ENCODE measurements around the gene GAREM1.

GAREM1 gene

DNA sequence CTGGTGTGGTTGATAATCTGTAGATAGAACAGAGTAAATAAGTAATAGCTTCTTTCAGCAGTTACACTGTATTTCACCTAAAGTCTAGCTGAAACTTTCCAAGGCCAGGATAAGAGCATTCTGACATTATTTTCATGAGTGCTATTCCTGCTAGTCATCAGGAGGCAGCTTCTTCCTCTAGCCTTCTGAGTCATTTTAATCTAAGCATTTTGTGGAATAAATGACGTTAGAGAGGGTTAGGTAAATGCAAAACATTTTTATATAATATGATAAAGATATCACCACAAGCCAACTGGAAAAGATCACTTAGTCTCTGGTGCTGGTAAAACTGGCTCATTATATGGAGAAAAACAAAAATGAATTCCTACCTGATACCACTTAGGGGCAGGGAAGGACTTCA is 142.3 kb downstream of the GAREM1 start:
- no peak overlapping the region for H3K4me3 ChIP-seq (ENCODE audit: low read depth, low read length)
- TF ChIP-seq, protein P1, sequence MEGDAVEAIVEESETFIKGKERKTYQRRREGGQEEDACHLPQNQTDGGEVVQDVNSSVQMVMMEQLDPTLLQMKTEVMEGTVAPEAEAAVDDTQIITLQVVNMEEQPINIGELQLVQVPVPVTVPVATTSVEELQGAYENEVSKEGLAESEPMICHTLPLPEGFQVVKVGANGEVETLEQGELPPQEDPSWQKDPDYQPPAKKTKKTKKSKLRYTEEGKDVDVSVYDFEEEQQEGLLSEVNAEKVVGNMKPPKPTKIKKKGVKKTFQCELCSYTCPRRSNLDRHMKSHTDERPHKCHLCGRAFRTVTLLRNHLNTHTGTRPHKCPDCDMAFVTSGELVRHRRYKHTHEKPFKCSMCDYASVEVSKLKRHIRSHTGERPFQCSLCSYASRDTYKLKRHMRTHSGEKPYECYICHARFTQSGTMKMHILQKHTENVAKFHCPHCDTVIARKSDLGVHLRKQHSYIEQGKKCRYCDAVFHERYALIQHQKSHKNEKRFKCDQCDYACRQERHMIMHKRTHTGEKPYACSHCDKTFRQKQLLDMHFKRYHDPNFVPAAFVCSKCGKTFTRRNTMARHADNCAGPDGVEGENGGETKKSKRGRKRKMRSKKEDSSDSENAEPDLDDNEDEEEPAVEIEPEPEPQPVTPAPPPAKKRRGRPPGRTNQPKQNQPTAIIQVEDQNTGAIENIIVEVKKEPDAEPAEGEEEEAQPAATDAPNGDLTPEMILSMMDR (IDR thresholded peaks at IDR 0.05; ENCODE audit: low read depth, low read length, missing control alignments) = no peak
- DNase-seq (ENCODE audit: low read depth) = no peak

DNA sequence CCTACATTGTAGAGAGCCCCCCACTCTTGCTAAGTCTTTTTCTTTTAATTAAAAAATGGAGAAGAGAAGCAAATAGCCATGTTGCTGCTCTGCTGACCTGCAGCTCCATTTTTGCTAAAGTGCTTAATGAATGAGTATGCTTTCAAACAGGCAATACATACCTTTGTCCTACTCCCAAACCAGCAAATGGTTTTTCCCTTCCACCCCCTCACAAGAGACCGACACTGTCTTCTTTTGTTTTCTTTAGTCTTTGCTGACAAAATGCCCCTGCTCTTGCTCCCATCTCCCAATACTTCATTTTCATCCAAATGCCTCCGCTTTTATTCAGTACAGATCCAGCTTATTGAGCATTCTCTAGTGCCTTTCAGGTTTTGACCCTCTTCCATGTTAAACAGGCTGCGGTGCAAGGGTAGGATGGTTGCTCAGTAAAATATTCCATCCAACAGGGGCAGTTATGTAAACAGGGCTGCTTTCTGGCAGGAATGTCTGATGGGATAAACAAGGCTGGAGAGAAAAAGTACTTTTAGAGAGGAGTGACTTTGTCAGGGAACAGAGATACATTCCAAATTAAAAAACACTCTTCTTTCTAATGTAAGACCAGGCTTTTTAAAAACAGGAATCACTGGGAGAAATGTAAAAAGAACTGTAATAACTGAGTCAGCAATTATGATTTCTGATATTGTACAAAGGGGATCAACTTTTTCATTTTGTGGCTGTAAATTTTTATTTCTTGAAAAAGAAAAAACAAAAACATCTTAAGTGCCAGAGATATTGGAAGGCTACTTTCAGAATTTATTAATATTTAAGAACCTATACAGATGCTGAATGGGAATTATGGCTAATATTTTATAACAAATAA is 144.0 kb downstream of the GAREM1 start:
- no peak overlapping the region for H3K4me3 ChIP-seq (ENCODE audit: low read depth, low read length)
- TF ChIP-seq, protein P1 (IDR thresholded peaks at IDR 0.05; ENCODE audit: low read depth, low read length, missing control alignments) = no peak
- no peak for DNase-seq (ENCODE audit: low read depth)

DNA sequence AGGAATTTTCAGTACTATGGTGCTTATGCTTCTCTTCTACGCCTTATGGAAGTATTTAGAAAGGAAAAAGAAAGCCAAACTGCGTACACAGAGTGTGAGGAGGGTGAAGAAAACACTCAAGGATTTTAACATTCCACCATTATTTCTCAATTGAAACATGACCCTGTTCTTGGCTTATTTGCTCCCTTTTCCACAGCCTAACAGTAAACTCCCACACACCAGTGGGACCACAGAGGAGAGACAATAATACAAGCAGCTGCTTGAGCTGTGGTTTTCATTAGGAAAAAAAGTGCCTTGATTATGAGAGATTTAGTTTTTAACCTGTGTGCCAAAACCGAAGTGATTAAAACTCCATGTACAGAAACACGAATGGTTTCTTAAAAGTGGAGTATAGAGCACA is 146.5 kb downstream of the GAREM1 start:
- no peak overlapping the region for H3K4me3 ChIP-seq (ENCODE audit: low read depth, low read length)
- no peak for DNase-seq (ENCODE audit: low read depth)
- TF ChIP-seq, protein P1 (IDR thresholded peaks at IDR 0.05; ENCODE audit: low read depth, low read length, missing control alignments) = no peak

DNA sequence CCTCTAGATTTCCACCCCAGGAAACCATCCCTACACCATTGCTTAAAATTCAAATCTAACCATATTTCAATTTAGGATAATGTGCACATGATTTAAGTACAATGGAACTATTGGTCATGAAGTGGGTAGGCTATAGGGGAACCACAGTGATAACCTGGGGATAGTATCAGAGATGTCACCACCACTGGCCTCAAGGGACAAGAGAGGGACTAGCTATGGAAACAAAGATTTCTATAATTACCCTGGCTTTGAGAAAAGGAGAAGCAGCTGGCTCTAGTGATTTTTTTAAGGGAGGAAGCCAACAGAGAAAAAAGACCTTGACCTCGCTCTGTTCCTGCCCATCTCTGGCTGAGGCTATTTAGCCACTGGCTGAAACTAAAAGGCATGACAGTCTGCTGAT is 148.9 kb downstream of the GAREM1 start:
- TF ChIP-seq, protein P1 (IDR thresholded peaks at IDR 0.05; ENCODE audit: low read depth, low read length, missing control alignments) = no peak
- no peak for DNase-seq (ENCODE audit: low read depth)
- no peak overlapping the region for H3K4me3 ChIP-seq (ENCODE audit: low read depth, low read length)

DNA sequence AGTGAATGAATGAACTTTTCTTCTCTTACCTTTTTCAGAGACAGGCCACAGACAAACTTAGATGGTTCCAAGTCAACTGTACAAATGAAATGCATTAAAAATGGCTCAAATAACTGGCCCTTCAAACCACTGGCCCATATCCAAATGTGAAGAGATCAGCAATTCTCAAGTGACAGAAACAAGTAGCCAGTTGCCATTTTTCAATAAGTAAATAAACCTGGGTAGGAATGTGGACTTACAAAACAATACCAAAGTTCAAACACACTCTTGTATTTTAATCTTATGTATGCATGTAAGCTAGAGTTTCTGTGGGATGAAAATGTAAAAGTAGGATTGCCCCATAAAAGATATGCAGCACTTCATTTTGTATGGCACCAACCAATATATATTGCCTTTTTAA is 151.6 kb downstream of the GAREM1 start:
- DNase-seq (ENCODE audit: low read depth) = no peak
- TF ChIP-seq, protein P1 (IDR thresholded peaks at IDR 0.05; ENCODE audit: low read depth, low read length, missing control alignments) = no peak
- H3K4me3 ChIP-seq (ENCODE audit: low read depth, low read length) = no peak overlapping the region

DNA sequence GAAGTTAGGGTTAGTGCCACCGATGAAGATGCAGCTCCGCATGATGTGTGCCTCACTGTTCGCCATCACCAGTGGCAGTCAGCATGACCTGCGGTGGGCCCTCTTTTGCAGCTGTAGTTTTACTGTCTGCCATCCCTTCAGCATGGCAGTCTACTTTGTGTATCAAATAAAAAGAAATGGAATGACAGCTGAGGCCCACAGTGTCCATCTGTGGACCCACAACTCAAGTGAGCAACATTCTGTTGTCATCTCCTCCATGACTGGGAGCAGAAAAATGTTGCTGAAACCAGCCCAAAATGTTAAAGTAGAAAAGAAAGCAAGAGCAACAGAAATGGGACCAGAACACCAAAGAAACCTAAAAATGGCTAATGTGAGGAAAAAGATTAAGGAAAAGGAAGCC is 152.1 kb downstream of the GAREM1 start:
- TF ChIP-seq, protein P1 (IDR thresholded peaks at IDR 0.05; ENCODE audit: low read depth, low read length, missing control alignments) = no peak

DNA sequence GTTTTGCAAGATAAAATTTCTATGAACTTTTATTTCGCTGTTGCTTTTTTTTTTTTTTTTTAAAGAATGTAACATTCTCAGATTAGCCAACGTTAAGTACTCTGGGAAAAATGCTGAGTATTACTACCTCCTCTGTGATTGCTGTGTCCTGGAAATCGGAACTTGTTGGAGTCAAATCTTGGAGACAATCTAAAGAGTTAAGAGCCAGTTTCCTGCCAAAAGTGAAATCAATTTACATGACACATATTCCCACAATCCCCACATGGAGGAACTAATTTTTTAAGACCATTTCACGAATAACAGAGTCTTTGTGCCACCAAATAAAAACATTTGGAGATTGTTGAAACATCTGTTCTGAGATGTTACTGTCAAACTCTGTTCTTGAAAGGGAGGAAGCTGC is 153.0 kb downstream of the GAREM1 start:
- no peak overlapping the region for H3K4me3 ChIP-seq (ENCODE audit: low read depth, low read length)
- DNase-seq (ENCODE audit: low read depth) = no peak
- TF ChIP-seq, protein P1 (IDR thresholded peaks at IDR 0.05; ENCODE audit: low read depth, low read length, missing control alignments) = no peak

More for the DNA sequence above, 152.1 kb downstream of the GAREM1 start:
- no peak overlapping the region for H3K4me3 ChIP-seq (ENCODE audit: low read depth, low read length)
- DNase-seq (ENCODE audit: low read depth) = no peak

Data from GM12864 (cell line).